Measurements from ENCODE around the gene PCED1A. TPM values are rescaled to one million over a fixed set of nuclear protein-coding genes. Genes with fewer than 3 reads are reported as not detected.

The PCED1A gene
- total and polyA plus RNA-seq, 2 of the 8 experiments (the other 6 are each of a cell fraction or from before 2014, with no cell fraction given): 13.4 to 18.9 TPM

- Histone ChIP-seq H3K18ac (ENCODE audit: extremely low read depth, low read length) (no peak overlapping the region), H3K23me2 (ENCODE audit: low read depth, low read length) (peaks cover 13% of the 10 kb centered on the region), H2BK120ac (replicated peaks; ENCODE audit: low read depth, low read length) (no peak overlapping the region), H2BK12ac (ENCODE audit: low read depth, low read length) (no peak overlapping the region), H3K79me2 (ENCODE audit: control insufficient read depth in 1 of 2, insufficient read depth in 2 of 2, low read length in 2 of 2) (no peaks in the 10 kb centered on the region), H3K56ac (replicated peaks; ENCODE audit: insufficient read length, low read depth, low read length) (no peak overlapping the region), H3K27me3 (replicated peaks in 1 of 4; ENCODE audit: control insufficient read depth in 3 of 4, extremely low read depth in 1 of 4, insufficient read depth in 3 of 4, low read length in 3 of 4) (peaks cover 7 to 24% (median 24%) of the 10 kb centered on the region in 4 experiments), H3K23ac (ENCODE audit: insufficient read length) (no peak overlapping the region), H3K4me3 (ENCODE audit: extremely low read depth in 1 of 4, insufficient read depth in 2 of 4, low read depth in 3 of 4, low read length in 4 of 4) (no peak overlapping the region), H2BK15ac (ENCODE audit: low read length) (no peak overlapping the region), H3K4me1 (replicated peaks in 1 of 4; ENCODE audit: control insufficient read depth in 3 of 4, insufficient read depth in 4 of 4, low read length in 3 of 4) (peaks cover 0 to 21% (median 6%) of the 10 kb centered on the region in 4 experiments; a peak in 6 of 7 replicates), H3K36me3 (ENCODE audit: control insufficient read depth in 2 of 4, insufficient read depth in 4 of 4, low read length in 3 of 4) (peaks cover 11 to 35% (median 20%) of the 10 kb centered on the region in 4 experiments; a peak in 6 of 8 replicates), H3K9me3 (ENCODE audit: insufficient read depth in 2 of 2, low read depth in 1 of 2, low read length in 1 of 2) (no peaks in the 10 kb centered on the region), H2BK20ac (ENCODE audit: low read length) (no peak overlapping the region), H3K14ac (ENCODE audit: insufficient read length) (no peak overlapping the region), H3K9ac (replicated peaks in 1 of 4; ENCODE audit: extremely low read depth in 1 of 4, low read depth in 3 of 4, low read length in 3 of 4) (no peak overlapping the region), H3K4me2 (ENCODE audit: insufficient read depth in 1 of 2, low read depth in 2 of 2, low read length in 2 of 2) (no peak overlapping the region), H2BK5ac (ENCODE audit: low read depth, low read length) (no peak overlapping the region), H2AK5ac (ENCODE audit: low read depth, low read length) (no peak overlapping the region), H3K4ac (replicated peaks; ENCODE audit: insufficient read length, low read depth, low read length) (no peak overlapping the region), H3K27ac (ENCODE audit: low read depth, low read length) (no peak overlapping the region), H4K5ac (ENCODE audit: insufficient read length, low read depth, low read length) (no peak overlapping the region), H2AFZ (ENCODE audit: low read length) (no peak overlapping the region), H3K79me1 (ENCODE audit: low read depth, low read length) (no peaks in the 10 kb centered on the region; the same call in 1 of the 2 replicates), H4K8ac (ENCODE audit: extremely low read depth, insufficient read depth, low read length) (no peak overlapping the region), H4K91ac (replicated peaks; ENCODE audit: insufficient read length, low read length) (no peak overlapping the region), H4K20me1 (replicated peaks in 1 of 2; ENCODE audit: control insufficient read depth in 1 of 2, insufficient read depth in 2 of 2, low read length in 2 of 2) (peaks cover 0 to 12% of the 10 kb centered on the region in 2 experiments)
- ChIA-PET CTCF (ENCODE audit: partially characterized antibody) (interaction anchor here (0.6 to 1.8 kb wide), 10 partner anchors 12 to 203 kb away, joined by 3 to 7 read pairs (median 4); partner anchors contain the start of gene C20orf141), POLR2A (ENCODE audit: partially characterized antibody) (interaction anchor here (1.1 to 2.3 kb wide), 2 partner anchors 9 to 24 kb away, joined by 3 to 14 read pairs; no protein-coding TSS in a partner anchor)
- 90% methylated on average over 12 of the region's 19 CpGs; no CpG with 5 or more reads in 1 of the 2 experiments for WGBS, 2 experiments (ENCODE audit: extremely low coverage in 1 of 2, insufficient coverage in 1 of 2, insufficient read length in 1 of 2, insufficient replicate concordance in 2 of 2, low coverage in 1 of 2, low lambda C conversion rate in 2 of 2, missing lambda C conversion rate in 1 of 2)
- TF ChIP-seq RFX5 (IDR thresholded peaks at IDR 0.05; ENCODE audit: borderline replicate concordance, low read depth, low read length): no peak
- no peak for TF ChIP-seq SP2 (IDR thresholded peaks at IDR 0.05; ENCODE audit: low read length)
- no peak for TF ChIP-seq RXRA (IDR thresholded peaks at IDR 0.05; ENCODE audit: insufficient read depth, low read depth, low read length)
- DNase-seq (ENCODE audit: low read depth in 1 of 2, low spot score in 2 of 2) (no peak), FAIRE-seq (no peak)
Measured at GRCh38 chr20:2798095-2798805, 42.2 kb downstream of the PCED1A start.

Data from H1 (cell line).